Body of pancreas (tissue), 4 donors: Measurements from ENCODE around the gene MGLL.

Experiments
- CTCF ChIP-seq, 7 experiments: fragments of 450-650 bp in 4 of 7; fragments of 200-600 bp in 3 of 7; sonication (generic) in 3 of 7; IDR thresholded peaks; one replicate each; pipeline ENCODE4 v1.5.1; 2016 to 2019; ENCODE audit warnings: antibody characterized with exemption in 7 of 7
- POLR2A ChIP-seq, 3 donors: fragments of 450-650 bp; IDR thresholded peaks; one replicate each; pipeline ENCODE4 v1.6.1; 2016; ENCODE audit warnings: antibody characterized with exemption in 3 of 3, mild to moderate bottlenecking in 2 of 3

DNA sequence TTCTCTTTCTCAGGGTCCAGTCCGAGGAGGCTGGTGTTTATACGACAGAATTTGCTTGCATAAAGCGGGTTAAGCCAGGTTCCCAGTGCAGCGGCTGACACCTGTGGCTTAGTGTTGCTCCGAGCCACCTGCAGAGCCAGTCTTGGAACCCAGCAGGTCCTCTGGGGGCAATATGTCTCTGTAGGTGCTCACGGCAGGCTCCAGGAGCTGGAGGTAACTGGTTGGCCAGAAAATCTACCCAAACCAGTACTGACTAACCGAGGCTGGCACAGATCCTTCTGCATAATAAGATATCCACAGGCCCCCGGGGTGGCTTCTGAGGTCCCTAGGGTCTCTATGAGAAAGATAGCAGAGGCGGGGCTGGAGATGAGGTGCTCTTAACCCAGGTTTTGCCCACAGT lies 3.2 kb downstream of the MGLL start:
- TF ChIP-seq CTCF (IDR thresholded peaks at IDR 0.05) (no peak), POLR2A (IDR thresholded peaks at IDR 0.05) (no peak)
